ENCODE measurements around the gene SPTBN2.

Gene SPTBN2

GRCh38 chr11:66728693-66729385 is at the start of gene SPTBN2:
Gene SPTBN2 (minus strand): TSS chr11:66729216. CDS start chr11:66721240, 7,976 bp downstream.
- DNase-seq (ENCODE audit: low spot score) = no peak

GRCh38 chr11:66768818-66769217 is 39.8 kb upstream of the SPTBN2 start:
- no peak for DNase-seq (ENCODE audit: low spot score)

GRCh38 chr11:66768088-66768521 is 39.1 kb upstream of the SPTBN2 start:
- DNase-seq (ENCODE audit: low spot score) = no peak

GRCh38 chr11:66767666-66768065 is 38.6 kb upstream of the SPTBN2 start:
- no peak for DNase-seq (ENCODE audit: low spot score)

GRCh38 chr11:66766681-66767080 is 37.7 kb upstream of the SPTBN2 start:
- DNase-seq (ENCODE audit: low spot score) = no peak

- DNase-seq (ENCODE audit: low spot score) = no peak
These were observed 33.1 kb upstream of the SPTBN2 start for GRCh38 chr11:66762088-66762487.

- no peak for DNase-seq (ENCODE audit: low spot score)
These were observed 23.1 kb upstream of the SPTBN2 start for GRCh38 chr11:66752148-66752547.

GRCh38 chr11:66749091-66749490 is 20.1 kb upstream of the SPTBN2 start:
- DNase-seq (ENCODE audit: low spot score) = no peak

GRCh38 chr11:66747480-66747879 is 18.5 kb upstream of the SPTBN2 start:
- DNase-seq (ENCODE audit: low spot score) = no peak

GRCh38 chr11:66745356-66746235 is 16.6 kb upstream of the SPTBN2 start:
- no peak for DNase-seq (ENCODE audit: low spot score)

GRCh38 chr11:66744485-66745355 is 15.7 kb upstream of the SPTBN2 start:
- DNase-seq (ENCODE audit: low spot score) = peak; percentile 76

GRCh38 chr11:66743271-66743968 is 14.4 kb upstream of the SPTBN2 start:
- DNase-seq (ENCODE audit: low spot score) = no peak

- DNase-seq (ENCODE audit: low spot score) = no peak
These were observed 12.1 kb upstream of the SPTBN2 start for GRCh38 chr11:66741153-66741552.

- no peak for DNase-seq (ENCODE audit: low spot score)
These were observed 11.0 kb upstream of the SPTBN2 start for GRCh38 chr11:66739983-66740382.

GRCh38 chr11:66734215-66734614 is 5.2 kb upstream of the SPTBN2 start:
- no peak for DNase-seq (ENCODE audit: low spot score)

- DNase-seq (ENCODE audit: low spot score) = no peak
These were observed 431 bp upstream of the SPTBN2 start for GRCh38 chr11:66729447-66729846.

- no peak for DNase-seq (ENCODE audit: low spot score)
These were observed 851 bp downstream of the SPTBN2 start for GRCh38 chr11:66728038-66728692.

- DNase-seq (ENCODE audit: low spot score) = no peak
These were observed 1.6 kb downstream of the SPTBN2 start for GRCh38 chr11:66727282-66728037.

- no peak for DNase-seq (ENCODE audit: low spot score)
These were observed 3.4 kb downstream of the SPTBN2 start for GRCh38 chr11:66725647-66726046.

- DNase-seq (ENCODE audit: low spot score) = no peak
These were observed 3.9 kb downstream of the SPTBN2 start for GRCh38 chr11:66725114-66725513.
